SK-N-SH (cell line): ENCODE results near the gene F2RL1.

Experiments used
- CHD2 ChIP-seq: fragments of 150-350 bp; IDR thresholded peaks from 2 replicates; pipeline ENCODE4 v1.6.1; 2018; ENCODE audit warnings: low read length; ENCODE audit not compliant: partially characterized antibody
- CTCF ChIP-seq: fragments of 200-600 bp; sonication (generic); IDR thresholded peaks from 2 replicates; pipeline ENCODE4 v1.6.1; 2017; ENCODE audit warnings: antibody characterized with exemption, mild to moderate bottlenecking, moderate library complexity
- EP300 ChIP-seq, 2 experiments: IDR thresholded peaks; 2 replicates each; pipeline versions ENCODE4 v1.4.0 to v1.6.1; 2012; ENCODE audit warnings: borderline replicate concordance in 1 of 2, low read depth in 1 of 2, low read length in 1 of 2
- MXI1 ChIP-seq: IDR thresholded peaks from 2 replicates; pipeline ENCODE4 v1.6.1; 2012; ENCODE audit warnings: mild to moderate bottlenecking, low read depth, low read length, improper control_type of control experiment
- NFIC ChIP-seq: IDR thresholded peaks from 2 replicates; pipeline ENCODE4 v1.4.0; 2012; ENCODE audit warnings: borderline replicate concordance
- SIN3A ChIP-seq: IDR thresholded peaks from 2 replicates; pipeline ENCODE4 v1.6.1; 2012; ENCODE audit warnings: low read depth, mild to moderate bottlenecking, low read length, moderate library complexity, borderline replicate concordance

GRCh38 chr5:76807296-76807695 lies 11.5 kb upstream of the F2RL1 start:
- TF ChIP-seq CHD2 (no peak), CTCF (no peak), SIN3A (peak; percentile 52; the same call in 1 of the 2 replicates), MXI1 (no peak), EP300 (IDR thresholded peaks at IDR 0.05; ENCODE audit: borderline replicate concordance in 1 of 2, low read depth in 1 of 2, low read length in 1 of 2) (peak in 1 of 2 experiments; percentile 45; a peak in 1 of 4 replicates), NFIC (peak; percentile 24; the same call in 1 of the 2 replicates)
